Endothelial cell of umbilical vein (primary cell): ENCODE results near the gene PNPLA7. TPM values are rescaled to one million over a fixed set of nuclear protein-coding genes. Genes with fewer than 3 reads are reported as not detected.

Experiments used
- BruUV-seq: library from RNA; stranded (reverse); fragments of 400-500 nt; replicated peaks from 2 replicates; lab custom pipeline; 2021; lab: Mats Ljungman, UMichigan
- CTCF ChIA-PET: fragments of 300-600, 350-600 bp; sonication (Branson Sonifier 250); formaldehyde crosslinking; loops from one replicate; lab custom pipeline; 2021; ENCODE audit warnings: antibody characterized with exemption, inconsistent platforms; lab: Charles Lee
- POLR2A ChIA-PET: fragments of 300-600, 350-600 bp; sonication (Branson Sonifier 250); formaldehyde crosslinking; loops from one replicate; lab custom pipeline; 2021; ENCODE audit warnings: antibody characterized with exemption, inconsistent platforms; lab: Charles Lee
- DNase-seq: peaks from one replicate; pipeline ENCODE4 v3.0.0-alpha.2; 2011; ENCODE audit warnings: low read depth, low spot score
- FAIRE-seq: peaks from 2 replicates; lab custom pipeline; 2011; peaks lifted over from hg19 to GRCh38; lab: Jason Lieb, UNC
- H2AFZ ChIP-seq: 2 replicates; pipeline ENCODE4 v1.6.0; 2012; ENCODE audit warnings: low read depth, low read length, control low read depth, inconsistent platforms
- H3K27ac ChIP-seq: 2 replicates; pipeline ENCODE4 v1.5.1; 2011; ENCODE audit warnings: low read depth, mild to moderate bottlenecking, control low read depth, low read length, moderate library complexity; ENCODE audit not compliant: insufficient read depth
- H3K27me3 ChIP-seq, 2 experiments: 2 replicates each; pipeline versions ENCODE4 v1.6.0 to v1.6.1; 2011; ENCODE audit warnings: low read length in 2 of 2, mixed read lengths in 1 of 2; ENCODE audit not compliant: control insufficient read depth in 2 of 2, insufficient read depth in 2 of 2
- H3K36me3 ChIP-seq, 2 experiments: 2 replicates in 1 of 2; 3 replicates in 1 of 2; pipeline ENCODE4 v1.5.1; 2011; ENCODE audit warnings: low read length in 2 of 2, mild to moderate bottlenecking in 1 of 2, moderate library complexity in 1 of 2; ENCODE audit not compliant: control insufficient read depth in 2 of 2, insufficient read depth in 2 of 2; ENCODE audit errors: extremely low read depth in 1 of 2
- H3K4me1 ChIP-seq: 3 replicates; pipeline ENCODE4 v1.5.1; 2011; ENCODE audit warnings: mild to moderate bottlenecking, low read length; ENCODE audit not compliant: control insufficient read depth, insufficient read depth; ENCODE audit errors: extremely low read depth
- H3K4me2 ChIP-seq: 2 replicates; pipeline ENCODE4 v1.6.1; 2011; ENCODE audit warnings: low read length, control low read depth, mixed read lengths; ENCODE audit not compliant: insufficient read depth
- H3K4me3 ChIP-seq, 3 experiments: fragments of 200-600 bp in 1 of 3; sonication (generic), shearing (Covaris generic) in 1 of 3; replicated peaks in 1 of 3; 2 replicates each; pipeline ENCODE4 v1.5.1; 2011 to 2016; ENCODE audit warnings: control low read depth in 3 of 3, low read length in 3 of 3, mild to moderate bottlenecking in 2 of 3, inconsistent platforms in 1 of 3, low read depth in 1 of 3, moderate library complexity in 1 of 3; ENCODE audit not compliant: insufficient read depth in 1 of 3
- H3K79me2 ChIP-seq: 2 replicates; pipeline ENCODE4 v1.6.0; 2012; ENCODE audit warnings: low read length, inconsistent platforms; ENCODE audit not compliant: control insufficient read depth, insufficient read depth
- H3K9ac ChIP-seq: replicated peaks from 2 replicates; pipeline ENCODE3; 2011; ENCODE audit warnings: low read length, control low read depth; ENCODE audit not compliant: insufficient read depth; ENCODE audit errors: extremely low read depth
- H3K9me1 ChIP-seq: replicated peaks from 3 replicates; pipeline ENCODE4 v1.6.0; 2011; ENCODE audit warnings: mild to moderate bottlenecking, low read length; ENCODE audit not compliant: control insufficient read depth, insufficient read depth; ENCODE audit errors: extremely low read depth
- H3K9me3 ChIP-seq: replicated peaks from 2 replicates; pipeline ENCODE4 v1.5.1; 2012; ENCODE audit warnings: low read length, inconsistent platforms; ENCODE audit not compliant: control insufficient read depth, insufficient read depth
- H4K20me1 ChIP-seq: replicated peaks from 2 replicates; pipeline ENCODE3; 2011; ENCODE audit warnings: mild to moderate bottlenecking, low read length; ENCODE audit not compliant: control insufficient read depth, insufficient read depth; ENCODE audit errors: extremely low read depth
- CTCF ChIP-seq, 2 donors: IDR thresholded peaks; 1 replicate in 1 of 2; 2 replicates in 1 of 2; pipeline ENCODE4 v1.5.1; 2011; ENCODE audit warnings: low read length in 2 of 2, mild to moderate bottlenecking in 2 of 2, moderate library complexity in 2 of 2, control low read depth in 1 of 2, inconsistent platforms in 1 of 2, low read depth in 1 of 2; ENCODE audit not compliant: insufficient read depth in 1 of 2; ENCODE audit errors: extremely low read depth in 1 of 2
- EZH2 ChIP-seq: IDR thresholded peaks from 2 replicates; pipeline ENCODE4 v1.6.1; 2012; ENCODE audit warnings: borderline replicate concordance, low read depth, mild to moderate bottlenecking, moderate library complexity, low read length, inconsistent platforms; ENCODE audit not compliant: severe bottlenecking
- FOS ChIP-seq: IDR thresholded peaks from 2 replicates; pipeline ENCODE4 v1.6.1; 2011; ENCODE audit warnings: mild to moderate bottlenecking, low read length, moderate library complexity, borderline replicate concordance; ENCODE audit not compliant: insufficient read depth
- GATA2 ChIP-seq: IDR thresholded peaks from 2 replicates; pipeline ENCODE4 v1.7.0; 2011; ENCODE audit warnings: low read depth, mild to moderate bottlenecking, moderate library complexity, mixed read lengths, low read length; ENCODE audit not compliant: insufficient read length, insufficient read depth
- JUN ChIP-seq: IDR thresholded peaks from 2 replicates; pipeline ENCODE4 v1.6.1; 2011; ENCODE audit warnings: borderline replicate concordance, low read depth; ENCODE audit not compliant: insufficient read length, insufficient read depth
- MYC ChIP-seq: IDR thresholded peaks from one replicate; pipeline ENCODE4 v1.6.1; 2011; ENCODE audit warnings: mild to moderate bottlenecking, low read depth, low read length
- POLR2A ChIP-seq: IDR thresholded peaks from 2 replicates; pipeline ENCODE4 v1.6.1; 2012; ENCODE audit warnings: low read depth, mild to moderate bottlenecking, control low read depth, low read length
- POLR2AphosphoS5 ChIP-seq: IDR thresholded peaks from 2 replicates; pipeline ENCODE4 v1.6.1; 2012; ENCODE audit warnings: low read depth, mild to moderate bottlenecking, control low read depth, low read length, moderate library complexity; ENCODE audit not compliant: insufficient read depth
- dilution Hi-C: fragments of 300-500 bp; cut with MboI; formaldehyde crosslinking; loops from one replicate; pipeline ENCODE4 v1.15.0; 2019; ENCODE audit warnings: low sequenced_read_pairs; ENCODE audit not compliant: extremely low pct_ligation_motif_present
- intact Hi-C: fragments of 100-400 bp; cut with micrococcal nuclease; formaldehyde crosslinking; loops from one replicate; pipeline ENCODE4 v1.10.0; 2022
- polyA plus RNA-seq, 4 experiments: library from polyadenylated mRNA; depleted of rRNA in 3 of 4; stranded (reverse) in 3 of 4; unstranded in 1 of 4; fragments of >200 nt; gene quantifications; 2 replicates each; pipeline versions ENCODE4 v1.2.1 to v1.2.3, GENCODE V29; 2011 to 2012; ENCODE audit warnings: missing spikeins in 1 of 4
- total RNA-seq: library from RNA; stranded (reverse); gene quantifications from 2 replicates; pipeline ENCODE4 v1.2.3, GENCODE V29; 2021
- TF ChIP-seq, protein P1 (sequence below): IDR thresholded peaks from 2 replicates; pipeline ENCODE4 v1.6.1; 2011; ENCODE audit not compliant: insufficient read depth, insufficient read length

The PNPLA7 gene
- total and polyA plus RNA-seq, 2 donors (not counting 3 experiments of a cell fraction or from before 2014, with no cell fraction given), result 1.0 to 1.9 TPM

DNA sequence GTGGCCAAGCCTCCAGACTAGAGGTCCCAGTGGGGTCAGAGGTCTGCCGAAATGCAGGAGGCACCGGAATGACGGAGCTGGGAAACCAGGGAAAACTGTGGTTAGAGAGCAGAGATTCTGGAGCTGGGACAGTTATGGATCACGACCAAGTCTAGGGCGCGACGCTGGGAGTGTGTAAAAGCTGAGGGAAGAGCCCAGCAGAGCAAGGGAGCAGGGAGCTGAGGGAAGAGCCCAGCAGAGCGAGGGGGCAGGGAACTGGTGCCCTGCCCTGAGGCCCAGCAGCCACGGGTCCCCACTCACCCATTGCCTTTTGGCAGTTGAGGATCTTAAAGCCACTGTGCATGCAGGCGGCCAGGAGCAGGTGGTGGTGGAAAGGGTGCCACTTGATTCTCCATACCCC, 13.9 kb upstream of the PNPLA7 start:
- H3K9me3 ChIP-seq, result no peaks in the 10 kb centered on the region
- H3K79me2 ChIP-seq, result peaks cover 4% of the 10 kb centered on the region
- H3K27ac ChIP-seq, result no peak overlapping the region
- no peak for DNase-seq
- H3K4me1 ChIP-seq, result no peaks in the 10 kb centered on the region
- H3K9me1 ChIP-seq, result no peaks in the 10 kb centered on the region
- no peak overlapping the region for H3K9ac ChIP-seq
- intact Hi-C loops (no loop called here), dilution Hi-C loops (no loop called here)
- BruUV-seq, result no TSS peak
- H3K4me3 ChIP-seq, result no peak overlapping the region
- peaks cover 7 to 22% of the 10 kb centered on the region in 2 experiments for H3K36me3 ChIP-seq
- H3K4me2 ChIP-seq, result no peak overlapping the region
- H4K20me1 ChIP-seq, result no peaks in the 10 kb centered on the region
- ChIA-PET POLR2A (no interaction called here), CTCF (interaction anchor here (0.7 to 1.3 kb wide), 2 partner anchors 9 to 29 kb away, joined by 3 to 4 read pairs; no protein-coding TSS in a partner anchor)
- no peak for FAIRE-seq
- H3K27me3 ChIP-seq, result no peaks in the 10 kb centered on the region
- H2AFZ ChIP-seq, result no peak overlapping the region
- TF ChIP-seq MYC (no peak), CTCF (IDR thresholded peaks at IDR 0.05; ENCODE audit: extremely low read depth in 1 of 2, insufficient read depth in 1 of 2, low read depth in 1 of 2, low read length in 2 of 2) (no peak), FOS (no peak), GATA2 (no peak), JUN (no peak), POLR2AphosphoS5 (no peak), POLR2A (no peak), EZH2 (no peak)
- TF ChIP-seq, protein P1, sequence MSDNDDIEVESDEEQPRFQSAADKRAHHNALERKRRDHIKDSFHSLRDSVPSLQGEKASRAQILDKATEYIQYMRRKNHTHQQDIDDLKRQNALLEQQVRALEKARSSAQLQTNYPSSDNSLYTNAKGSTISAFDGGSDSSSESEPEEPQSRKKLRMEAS, result no peak
